NCI-H1436 treated with DMSO at 0.1 percent for 48 hours (cell line): ENCODE data around the gene OR5AU1.
A peak's percentile ranks its signal among the peaks of the same experiment; 100 is the strongest.
"Not testable (repeated sequence)": the region's sequence is repeated elsewhere in the genome, so short reads cannot be mapped to it uniquely, and the experiment has no call there.

Experiments
- DNase-seq: peaks from one replicate; lab custom pipeline; 2025; lab: John Stamatoyannopoulos, UW

Gene OR5AU1

DNA sequence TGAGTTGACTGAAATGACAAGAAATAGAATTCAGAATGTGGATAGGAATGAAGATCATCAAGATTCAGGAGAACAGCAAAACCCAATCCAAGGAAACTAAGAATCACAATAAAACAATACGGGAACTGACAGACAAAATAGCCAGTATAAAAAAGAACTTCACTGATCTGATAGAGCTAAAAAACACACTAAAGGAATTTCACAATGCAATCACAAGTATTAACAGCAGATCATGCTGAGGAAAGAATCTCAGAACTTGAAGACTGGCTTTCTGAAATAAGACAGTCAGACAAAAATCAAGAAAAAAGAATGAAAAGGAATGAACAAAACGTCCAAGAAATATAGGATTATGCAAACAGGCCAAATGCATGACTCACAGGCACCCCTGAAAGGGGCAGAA lies 15.3 kb upstream of the OR5AU1 start:
- no peak for DNase-seq

DNA sequence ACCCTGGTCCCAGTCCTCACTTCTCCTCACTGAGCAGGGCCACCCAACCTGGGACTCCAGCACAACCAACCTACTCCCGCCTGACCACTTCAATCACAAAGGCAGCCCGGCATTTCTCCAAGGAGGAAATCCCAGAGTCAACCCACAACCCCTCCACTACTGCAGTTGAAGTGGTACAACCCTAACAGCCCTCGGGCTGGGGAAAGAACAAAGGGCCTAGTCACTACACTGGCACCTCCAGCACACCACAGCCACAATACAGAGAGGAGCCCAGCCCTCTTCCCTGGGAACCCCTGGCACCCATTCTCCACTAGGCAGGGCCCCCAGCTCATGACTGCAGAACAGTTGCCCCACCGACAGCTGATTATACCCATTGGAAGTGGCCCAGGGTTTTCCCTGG lies 13.7 kb upstream of the OR5AU1 start:
- no peak for DNase-seq

DNA sequence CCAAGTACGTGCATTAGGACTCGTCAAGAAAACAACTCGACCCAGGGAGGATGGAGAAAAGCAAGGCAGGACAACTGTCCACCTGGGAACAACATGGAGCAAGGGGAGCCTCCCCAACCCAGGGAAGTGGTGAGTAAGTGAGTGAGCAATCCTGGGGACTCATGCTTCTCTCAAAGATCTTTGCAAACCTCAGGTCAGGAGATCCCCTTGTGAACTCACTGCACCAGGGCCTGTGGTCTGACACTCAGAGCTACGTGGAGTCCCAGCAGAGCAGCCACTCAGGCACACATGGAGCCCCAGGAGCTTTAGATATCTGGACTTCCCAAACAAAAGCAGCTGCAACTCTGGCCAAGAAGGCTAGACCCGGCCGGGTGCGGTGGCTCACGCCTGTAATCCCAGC lies 12.2 kb upstream of the OR5AU1 start:
- DNase-seq: no peak

DNA sequence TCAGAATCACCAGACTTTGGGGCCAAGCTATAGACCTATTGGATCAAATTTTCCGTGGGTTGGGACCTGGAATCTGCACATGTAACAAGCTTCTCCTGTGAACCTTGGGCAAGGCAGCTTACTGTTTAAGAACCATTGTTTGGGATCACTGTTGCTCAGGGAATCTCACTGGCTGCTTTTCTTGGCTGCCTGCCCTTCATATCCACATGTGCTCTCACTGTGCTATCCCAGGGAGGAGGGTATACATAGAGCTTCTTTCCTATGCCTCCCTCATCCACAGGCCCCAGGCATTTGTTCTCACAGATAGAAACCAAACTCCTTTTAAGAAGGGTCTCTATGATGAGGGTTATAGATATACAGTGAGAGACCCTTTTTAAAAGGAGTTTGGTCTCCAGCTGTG lies 9.8 kb upstream of the OR5AU1 start:
- not testable (repeated sequence) for DNase-seq

DNA sequence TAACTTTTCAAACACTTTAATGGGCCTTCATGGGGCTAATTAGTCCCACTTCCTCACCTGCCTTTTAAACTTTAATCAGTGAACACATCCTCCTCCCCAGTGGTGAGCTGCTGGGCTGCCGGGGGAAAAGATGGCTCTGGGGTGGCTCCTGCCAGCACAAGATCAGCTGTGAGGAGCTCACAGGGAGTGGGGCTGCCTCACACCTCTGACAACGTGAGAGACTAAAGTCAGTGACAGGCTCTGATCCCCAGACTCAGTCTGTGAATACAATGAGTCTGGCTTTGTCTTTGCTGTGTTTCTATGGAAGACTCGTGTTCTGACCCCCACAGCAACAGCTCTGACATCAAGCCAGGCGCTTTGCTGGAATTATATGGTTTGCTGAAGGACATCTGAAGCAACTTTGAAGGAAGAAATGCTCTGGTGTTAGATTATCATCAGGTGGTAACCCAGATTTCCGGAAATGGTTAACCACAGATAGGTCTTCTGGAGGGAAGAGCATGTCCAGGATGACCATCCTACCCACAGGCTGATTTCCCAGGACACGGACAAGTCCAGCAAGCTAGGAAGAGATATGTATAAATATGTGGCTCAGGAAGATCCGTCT lies 9.2 kb upstream of the OR5AU1 start:
- DNase-seq: not testable (repeated sequence)

DNA sequence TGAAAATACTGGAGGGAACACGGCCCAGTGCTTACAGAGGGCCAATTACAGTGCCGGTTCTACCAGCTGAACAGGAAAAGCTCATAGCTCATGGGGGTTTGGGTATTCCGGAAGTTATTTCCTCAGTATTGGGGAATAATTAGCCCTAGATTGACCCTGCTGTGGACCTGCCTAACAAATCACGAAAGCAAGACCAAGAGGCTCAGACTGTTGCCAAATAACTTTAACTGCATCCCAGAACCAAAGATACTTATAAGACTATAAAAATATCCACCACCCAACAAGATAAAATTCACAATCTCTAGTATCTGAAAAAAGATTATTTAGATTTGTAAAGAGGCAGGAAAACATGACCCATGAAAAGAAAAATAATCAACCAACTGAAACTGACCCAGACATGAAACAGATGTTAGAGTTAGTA lies 8.0 kb upstream of the OR5AU1 start:
- no peak for DNase-seq

DNA sequence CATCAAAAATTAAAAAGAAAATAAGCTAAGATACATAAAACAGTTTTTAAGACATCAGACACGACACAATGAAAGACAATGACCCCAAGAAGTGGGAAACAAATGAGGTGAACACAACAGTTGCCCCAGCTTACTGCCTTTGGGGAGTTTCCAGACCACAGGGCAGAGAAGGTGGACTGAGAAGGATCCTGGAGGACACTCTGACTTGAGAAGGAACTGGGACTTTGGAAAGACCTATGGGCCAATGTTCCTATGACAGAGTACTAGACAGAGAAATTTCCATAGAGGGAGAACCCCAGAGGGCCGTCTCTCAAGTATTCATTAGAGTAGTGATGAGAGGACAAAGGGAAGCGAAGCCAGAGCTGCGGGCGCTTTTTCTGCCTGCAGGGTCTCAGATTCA lies 6.2 kb upstream of the OR5AU1 start:
- no peak for DNase-seq

DNA sequence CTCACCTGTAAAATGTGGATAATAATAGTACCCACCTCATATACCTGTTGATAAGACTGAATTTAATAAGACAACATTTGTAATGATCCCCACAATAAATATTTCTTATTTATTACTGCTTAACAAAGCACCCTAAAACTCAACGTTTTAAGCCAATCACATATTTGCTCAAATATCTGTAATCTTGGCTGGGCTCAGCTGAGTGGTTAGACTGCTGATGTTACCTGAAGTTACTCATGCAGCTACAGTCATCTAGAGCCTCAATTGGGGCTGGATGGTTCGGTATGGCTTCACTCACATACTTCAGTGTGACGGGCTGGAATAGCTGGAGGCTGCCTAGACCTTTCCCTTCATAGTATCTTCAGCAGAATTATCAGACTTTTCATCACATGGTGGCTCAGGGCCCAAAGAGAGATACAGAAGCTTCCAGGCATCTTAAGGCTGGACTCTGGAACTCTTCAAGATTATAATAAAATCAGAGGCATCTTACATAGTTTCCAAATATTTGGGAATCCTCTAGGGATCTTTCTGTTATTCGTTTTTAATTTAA lies 4.3 kb upstream of the OR5AU1 start:
- no peak for DNase-seq

DNA sequence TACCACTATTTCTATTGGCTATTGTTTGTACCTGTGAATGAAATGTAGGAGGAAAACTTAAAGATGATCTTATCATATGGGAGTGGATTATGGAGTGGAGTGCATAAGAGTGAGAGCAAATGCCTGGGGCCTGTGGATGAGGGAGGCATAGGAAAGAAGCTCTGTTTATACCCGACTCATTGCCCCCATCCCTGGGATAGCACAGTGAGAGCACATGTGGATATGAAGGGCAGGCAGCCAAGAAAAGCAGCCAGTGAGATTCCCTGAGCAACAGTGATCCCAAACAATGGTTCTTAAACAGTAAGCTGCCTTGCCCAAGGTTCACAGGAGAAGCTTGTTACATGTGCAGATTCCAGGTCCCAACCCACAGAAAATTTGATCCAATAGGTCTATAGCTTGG lies 2.3 kb upstream of the OR5AU1 start:
- DNase-seq: not testable (repeated sequence)

DNA sequence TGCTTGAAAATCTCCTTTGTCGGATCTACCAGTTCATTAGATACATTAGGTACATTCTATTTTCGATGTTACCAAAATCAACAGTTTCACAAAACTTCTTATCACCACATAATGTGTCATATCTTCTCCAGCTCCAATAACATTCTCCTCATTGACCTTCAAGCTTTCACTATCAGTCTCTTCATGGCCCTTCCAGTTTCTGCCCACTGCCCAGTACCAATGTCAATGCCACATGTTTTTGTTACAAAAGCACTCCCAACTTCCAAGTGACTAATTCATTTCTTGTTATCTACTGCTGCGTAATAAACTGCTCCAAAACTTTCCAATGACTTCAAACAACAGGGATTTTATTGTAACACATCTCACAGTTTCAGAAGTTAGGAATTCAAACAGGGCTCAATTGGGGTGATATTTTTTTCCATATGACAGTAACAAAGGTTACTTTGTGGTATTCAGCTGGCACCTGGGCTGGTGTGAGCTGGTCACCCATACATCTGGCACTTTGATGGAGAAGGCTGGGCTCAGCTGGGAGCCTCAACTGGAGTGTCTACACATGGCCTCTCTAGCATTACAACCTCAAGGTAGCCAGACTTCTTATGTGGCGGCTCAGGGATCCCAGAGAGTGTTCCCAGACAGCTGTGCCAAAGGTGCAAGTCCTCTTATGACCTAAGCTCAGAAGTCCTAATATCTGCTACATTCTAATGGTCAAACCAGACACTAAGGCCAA lies 6.1 kb downstream of the OR5AU1 start:
- DNase-seq: no peak

DNA sequence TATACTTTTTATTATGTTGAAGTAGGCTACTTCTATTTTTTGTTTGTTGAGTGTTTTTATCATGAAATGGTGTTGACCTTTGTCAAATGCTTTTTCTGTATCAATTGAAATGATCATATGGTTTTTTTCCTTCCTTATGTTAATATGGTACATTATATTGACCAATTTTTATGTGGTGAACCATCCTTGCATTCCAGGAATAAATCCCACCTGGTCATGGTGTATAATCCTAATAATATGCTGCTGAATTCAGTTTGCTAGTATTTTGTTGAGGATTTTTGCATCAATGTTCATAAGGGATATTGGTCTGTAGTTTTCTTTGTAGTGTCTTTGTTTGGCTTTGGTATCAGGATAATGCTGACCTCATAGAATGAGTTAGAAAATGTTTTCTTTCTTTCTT lies 10.4 kb downstream of the OR5AU1 start:
- no peak for DNase-seq

DNA sequence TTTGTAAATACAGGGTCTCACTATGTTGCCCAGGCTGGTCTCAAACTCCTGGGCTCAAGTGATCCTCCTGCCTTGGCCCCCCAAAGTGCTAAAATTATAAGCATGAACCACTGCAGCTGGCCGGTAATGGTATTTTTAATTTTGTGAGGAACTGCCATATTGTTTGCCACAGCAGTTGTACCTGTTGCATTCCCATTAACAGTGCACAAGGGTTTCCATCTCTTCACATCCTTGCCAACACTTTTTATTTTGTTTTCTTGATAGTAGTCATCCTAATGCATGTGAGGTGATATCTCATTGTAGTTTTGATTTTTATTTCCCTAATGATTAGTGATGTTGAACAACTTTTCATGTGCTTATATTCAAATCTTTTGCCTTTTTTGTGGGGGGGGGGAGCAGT lies 13.5 kb downstream of the OR5AU1 start:
- no peak for DNase-seq

DNA sequence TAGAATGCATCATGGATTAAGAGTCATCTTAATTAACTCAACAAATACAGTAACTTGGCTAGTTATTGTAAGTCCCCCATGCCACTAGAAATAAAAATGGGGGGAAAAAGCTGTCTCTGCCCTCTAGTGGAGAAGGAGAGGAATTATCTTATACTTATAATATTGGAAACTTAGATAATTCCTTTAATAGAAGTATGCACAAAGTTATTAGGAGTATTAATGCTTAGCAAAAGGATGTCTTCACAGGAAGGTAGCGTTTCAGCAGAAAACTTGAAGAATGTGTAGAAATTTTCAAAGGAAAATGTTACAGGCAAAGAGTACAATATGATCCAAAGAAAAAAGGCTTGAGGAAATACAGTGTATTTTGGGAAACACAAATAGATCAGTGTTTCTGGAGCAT lies 19.8 kb downstream of the OR5AU1 start:
- no peak for DNase-seq

DNA sequence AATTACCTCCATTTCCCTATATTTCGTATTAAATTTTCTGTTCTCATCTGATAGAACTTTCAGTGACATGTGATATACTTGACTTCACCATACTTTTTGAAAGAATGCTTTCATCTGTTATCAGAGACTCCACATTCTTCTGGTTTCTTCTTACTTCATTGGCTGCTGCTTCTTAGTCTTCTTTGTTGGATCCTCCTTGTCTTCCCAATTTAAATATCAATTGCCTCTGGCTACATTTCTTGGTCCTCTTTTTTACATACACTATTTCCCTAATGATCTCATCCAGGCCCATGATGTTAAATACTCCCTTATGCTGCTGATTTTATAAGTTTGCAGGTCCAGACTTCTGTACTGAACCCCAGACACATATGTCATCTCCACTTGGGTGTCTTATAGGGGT lies 22.0 kb downstream of the OR5AU1 start:
- no peak for DNase-seq

DNA sequence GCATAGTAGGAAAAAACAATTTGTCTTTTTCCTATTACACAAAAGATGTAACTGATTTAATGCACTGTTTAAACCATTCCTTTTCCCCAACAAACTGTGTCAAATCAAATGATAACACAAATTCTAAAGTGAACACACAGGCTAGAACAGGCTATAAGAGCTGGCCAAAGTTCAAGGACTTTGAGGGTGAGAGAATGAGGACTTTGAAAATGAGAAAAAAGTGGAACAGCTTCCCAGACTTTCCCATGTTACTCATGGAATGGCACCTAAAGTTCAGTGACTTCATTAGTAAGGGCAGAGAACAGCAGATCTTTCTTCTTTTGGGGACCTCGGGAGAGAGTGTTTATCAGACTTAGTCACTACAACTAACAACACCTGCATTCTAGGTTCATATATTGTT lies 32.4 kb downstream of the OR5AU1 start:
- DNase-seq: no peak

DNA sequence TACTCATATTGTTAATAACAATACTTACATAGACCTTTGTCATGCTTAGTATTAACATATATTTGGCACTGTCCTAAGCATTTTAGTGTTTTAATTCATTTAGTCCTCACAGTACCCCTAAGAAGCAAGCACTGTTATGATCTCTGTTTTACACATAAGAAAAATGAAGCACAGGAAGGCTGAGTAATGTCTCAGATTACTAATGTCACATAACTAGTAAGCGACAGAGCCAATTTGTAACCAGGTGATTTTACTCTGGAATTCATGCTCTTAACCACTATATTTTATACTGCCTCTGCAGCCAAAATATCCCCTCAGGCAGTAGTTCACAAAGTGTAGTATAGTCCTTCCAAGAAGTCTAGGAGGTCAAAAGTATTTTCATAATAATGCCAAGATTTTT lies 34.7 kb downstream of the OR5AU1 start:
- no peak for DNase-seq

DNA sequence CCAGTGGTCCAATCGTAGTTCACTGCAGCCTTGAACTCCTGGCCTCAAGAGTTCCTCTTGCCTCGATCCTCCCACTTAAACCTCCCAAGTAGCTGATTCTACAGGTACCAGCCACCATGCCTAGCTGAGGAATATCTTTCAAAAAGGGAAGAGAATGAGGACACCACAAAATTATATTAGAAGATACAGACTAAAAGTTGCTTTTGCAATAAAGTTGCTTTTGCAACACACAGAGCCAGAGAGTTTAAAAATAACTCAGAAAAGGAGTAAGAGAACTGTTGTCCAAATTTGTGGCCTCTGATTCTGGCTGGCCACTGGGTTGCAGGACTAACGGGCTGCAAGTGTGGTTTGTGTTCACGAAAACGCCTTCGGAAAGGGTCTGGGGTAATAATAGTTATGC lies 35.2 kb downstream of the OR5AU1 start:
- DNase-seq: no peak

DNA sequence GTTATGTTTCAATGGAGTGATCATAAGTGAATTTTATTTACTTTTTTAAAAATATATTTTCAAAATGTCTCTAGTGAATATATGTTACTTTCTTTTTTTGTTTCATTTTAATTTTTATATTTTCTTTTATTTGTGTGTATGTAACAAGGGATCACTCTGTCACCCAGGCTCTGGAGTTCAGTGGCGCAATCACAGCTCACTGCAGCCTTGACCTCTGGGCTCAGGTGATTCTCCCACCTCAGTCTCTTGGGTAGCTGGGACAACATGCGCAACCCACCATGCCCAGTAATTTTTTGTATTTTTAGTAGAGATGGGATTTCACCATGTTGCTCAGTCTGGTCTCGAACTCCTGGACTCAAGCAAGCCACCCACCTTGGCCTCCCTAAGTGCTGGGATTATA lies 36.9 kb downstream of the OR5AU1 start:
- DNase-seq: no peak

DNA sequence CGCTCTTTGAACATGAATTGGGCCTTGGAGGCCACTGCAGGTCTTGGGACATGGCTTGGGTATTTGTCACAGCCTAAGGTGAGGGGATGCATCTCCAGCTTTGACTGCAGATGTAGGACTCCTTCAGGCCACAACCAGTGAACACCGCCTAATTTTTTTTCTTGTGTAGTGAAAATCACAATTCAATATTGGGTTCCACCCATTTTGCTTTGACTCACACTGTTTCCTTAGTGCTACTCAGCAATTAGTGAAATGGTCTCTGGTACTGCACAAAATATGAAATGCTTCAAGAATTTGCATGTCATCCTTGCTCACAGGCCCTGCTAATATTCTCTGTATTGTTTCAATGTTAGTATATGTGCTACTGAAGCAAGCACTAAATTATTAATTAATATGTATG lies 42.5 kb downstream of the OR5AU1 start:
- DNase-seq: no peak

DNA sequence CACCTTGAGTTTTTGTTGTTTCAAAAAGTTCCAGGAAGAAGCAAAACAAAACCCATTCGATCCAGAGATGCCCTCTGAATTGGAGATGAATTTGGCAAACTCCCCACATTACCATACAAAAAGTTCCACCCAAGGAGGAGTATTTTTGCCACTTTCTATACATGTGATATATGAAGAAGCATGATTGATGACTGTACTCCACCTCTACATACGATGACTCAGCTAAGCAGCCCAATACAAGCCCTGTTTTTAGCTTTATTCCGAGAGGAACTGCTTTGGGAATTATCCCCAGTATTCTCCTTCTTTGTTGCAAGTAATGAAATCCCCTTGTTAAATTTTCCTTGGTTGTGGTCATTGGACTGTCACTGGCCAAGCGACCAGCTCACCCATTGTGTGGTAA lies 43.6 kb downstream of the OR5AU1 start:
- no peak for DNase-seq

DNA sequence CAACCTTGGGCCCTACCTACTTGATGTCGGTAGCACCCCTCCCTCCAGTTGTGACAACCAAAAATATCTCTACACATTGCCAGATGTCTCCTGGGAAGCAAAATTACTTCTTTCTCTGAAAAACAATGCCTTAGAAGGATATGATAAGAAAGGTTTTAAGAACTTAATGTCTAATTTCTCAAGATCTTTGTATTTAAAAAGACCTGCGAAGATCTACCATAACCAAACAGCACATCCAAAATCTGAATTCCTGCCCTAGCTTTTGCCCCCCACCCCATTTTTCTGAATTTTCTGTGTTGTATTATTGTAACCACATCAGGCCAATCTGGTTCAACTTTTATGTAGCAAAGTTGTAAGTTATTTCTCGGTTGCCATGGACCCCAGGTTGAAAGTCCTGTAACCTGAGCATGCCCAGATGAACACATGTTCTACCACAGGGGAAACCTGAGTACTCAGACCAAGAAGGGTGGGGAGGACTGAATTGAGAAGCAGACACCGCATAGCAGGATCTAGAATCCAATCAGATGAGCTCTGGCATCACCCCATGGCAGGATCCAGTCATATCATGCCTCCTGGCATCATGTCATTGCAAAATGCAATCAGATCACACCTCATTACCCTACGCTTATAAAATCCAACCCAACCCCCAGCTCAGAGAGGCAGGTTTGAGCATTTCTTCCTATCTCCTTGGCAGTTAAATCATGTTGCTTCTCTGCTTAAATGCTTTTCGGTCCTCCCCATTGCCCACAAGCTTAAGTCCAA lies 46.3 kb downstream of the OR5AU1 start:
- peak; percentile 45 for DNase-seq

DNA sequence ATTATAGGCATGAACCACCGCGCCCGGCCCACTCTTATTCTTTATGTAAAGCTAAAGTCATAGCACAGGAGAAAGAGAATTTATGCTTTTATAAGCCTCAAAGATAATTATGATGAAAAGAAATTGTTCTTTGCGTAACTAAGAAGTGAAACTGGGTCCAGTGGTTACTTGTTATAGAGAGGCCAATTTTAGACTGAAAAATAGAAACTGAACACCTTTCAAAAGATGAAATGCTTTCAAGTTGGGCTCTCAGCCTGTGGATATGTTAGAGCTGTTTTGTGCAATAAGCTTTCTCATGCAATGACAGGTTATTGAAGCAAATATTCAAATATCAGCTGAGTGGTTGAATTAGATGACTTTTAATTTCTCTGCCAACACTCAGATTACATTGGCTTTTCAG lies 47.1 kb downstream of the OR5AU1 start:
- DNase-seq: no peak

DNA sequence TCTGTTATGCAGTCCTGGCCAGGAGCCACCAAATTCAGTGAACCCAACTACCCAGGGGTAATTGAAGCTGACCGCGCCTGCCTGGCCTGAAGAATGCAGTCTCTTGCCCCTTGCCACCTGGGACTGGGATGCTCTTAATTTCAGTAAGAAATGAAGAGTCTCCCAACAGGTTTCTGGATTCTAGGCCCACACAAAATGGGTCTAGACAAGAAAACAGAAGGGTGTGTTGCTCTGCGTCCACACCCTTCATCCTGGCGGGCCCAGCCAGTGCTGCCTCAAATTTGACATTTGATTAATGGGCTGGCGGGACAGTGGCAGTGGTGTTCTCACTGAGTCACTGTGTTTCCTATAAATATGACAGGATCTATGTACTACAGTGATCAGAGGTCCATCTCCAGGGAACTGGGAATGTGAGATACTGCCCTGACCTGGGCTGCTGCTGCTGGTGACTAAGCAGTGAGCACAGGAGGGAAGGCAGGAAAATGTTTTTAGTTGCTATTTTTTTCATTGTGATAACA lies 48.5 kb downstream of the OR5AU1 start:
- no peak for DNase-seq
